K562 (cell line): ENCODE data around the gene MTHFR. TPM values are rescaled to one million over a fixed set of nuclear protein-coding genes. Genes with fewer than 3 reads are reported as not detected.

Experiments
- ATAC-seq: fragments of 200-7000 bp; cut with Tn5 transposase; 3 replicates; pipeline ENCODE4 v1.9.1; 2020; ENCODE audit warnings: moderate library complexity
- BruUV-seq: library from RNA; stranded (reverse); fragments of 400-500 nt; replicated peaks from 2 replicates; lab custom pipeline; 2021; lab: Mats Ljungman, UMichigan
- CTCF ChIA-PET: fragments of 300-600 bp; formaldehyde crosslinking; extraction: SDS; loops from one replicate; lab custom pipeline; 2021; ENCODE audit warnings: low intra/inter-chr PET ratio; lab: Yijun Ruan, JAX
- POLR2A ChIA-PET: fragments of 300-600, 350-650 bp; sonication (Branson Sonifier 250); formaldehyde crosslinking; extraction: SDS; loops from one replicate; lab custom pipeline; 2021; ENCODE audit warnings: antibody characterized with exemption, inconsistent platforms; lab: Yijun Ruan, JAX
- DNase-seq, 4 experiments: peaks; one replicate each; pipeline versions ENCODE4 v3.0.0 to v3.0.0-alpha.2; 2011 to 2018; ENCODE audit warnings: low spot score in 3 of 4, mixed read lengths in 3 of 4; ENCODE audit errors: extremely low read depth in 1 of 4
- FAIRE-seq: peaks from 2 replicates; lab custom pipeline; 2011; peaks lifted over from hg19 to GRCh38; lab: Jason Lieb, UNC
- H2AFZ ChIP-seq: 2 replicates; pipeline ENCODE4 v1.6.0; 2011; ENCODE audit warnings: low read depth, low read length, control low read depth, inconsistent platforms
- H3K27ac ChIP-seq: fragments of 200-600 bp; 3 replicates; pipeline ENCODE4 v1.8.0; 2011; ENCODE audit warnings: low read depth, mild to moderate bottlenecking, control low read depth, inconsistent platforms, low read length, moderate library complexity, mixed read lengths; ENCODE audit errors: extremely low read depth
- H3K27me3 ChIP-seq, 2 experiments: fragments of 300-600 bp in 1 of 2; 2 replicates in 1 of 2; 3 replicates in 1 of 2; pipeline versions ENCODE4 v1.6.0 to v1.8.0; 2011; ENCODE audit warnings: inconsistent platforms in 2 of 2, low read length in 2 of 2, mild to moderate bottlenecking in 1 of 2, mixed read lengths in 1 of 2, moderate library complexity in 1 of 2; ENCODE audit not compliant: control insufficient read depth in 2 of 2, insufficient read depth in 2 of 2
- H3K36me3 ChIP-seq: fragments of 300-600 bp; 3 replicates; pipeline ENCODE4 v1.8.0; 2011; ENCODE audit warnings: mild to moderate bottlenecking, low read length, inconsistent platforms; ENCODE audit not compliant: control insufficient read depth, insufficient read depth
- H3K4me1 ChIP-seq, 2 experiments: fragments of 200-600 bp in 1 of 2; replicated peaks in 1 of 2; 2 replicates in 1 of 2; 3 replicates in 1 of 2; pipeline versions ENCODE4 v1.5.1 to v1.8.0; 2011; ENCODE audit warnings: inconsistent platforms in 2 of 2, low read length in 2 of 2, mild to moderate bottlenecking in 1 of 2, mixed read lengths in 1 of 2, moderate library complexity in 1 of 2; ENCODE audit not compliant: control insufficient read depth in 2 of 2, insufficient read depth in 2 of 2
- H3K4me2 ChIP-seq: 2 replicates; pipeline ENCODE4 v1.6.1; 2011; ENCODE audit warnings: low read length, control low read depth, inconsistent platforms, mixed read lengths; ENCODE audit not compliant: insufficient read depth
- H3K4me3 ChIP-seq: fragments of 200-600 bp; sonication (generic), shearing (Covaris generic); 2 replicates; pipeline ENCODE4 v1.5.1; 2016; ENCODE audit warnings: control low read depth, inconsistent platforms
- H3K79me2 ChIP-seq: fragments of 200-600 bp; 3 replicates; pipeline ENCODE4 v1.8.0; 2011; ENCODE audit warnings: low read length, inconsistent platforms; ENCODE audit not compliant: control insufficient read depth, insufficient read depth
- H3K9ac ChIP-seq, 2 experiments: 2 replicates each; pipeline versions ENCODE4 v1.6.0 to v1.6.1; 2011; ENCODE audit warnings: low read depth in 2 of 2, low read length in 2 of 2, control low read depth in 1 of 2, inconsistent platforms in 1 of 2, mild to moderate bottlenecking in 1 of 2, mixed read lengths in 1 of 2; ENCODE audit not compliant: insufficient read depth in 1 of 2
- H3K9me1 ChIP-seq: one replicate; pipeline ENCODE4 v1.6.0; 2011; ENCODE audit warnings: inconsistent platforms, mild to moderate bottlenecking, low read length, moderate library complexity; ENCODE audit not compliant: control insufficient read depth, insufficient read depth
- H3K9me3 ChIP-seq: replicated peaks from 2 replicates; pipeline ENCODE4 v1.5.1; 2011; ENCODE audit warnings: low read depth, low read length, inconsistent platforms; ENCODE audit not compliant: control insufficient read depth, insufficient read depth
- H4K20me1 ChIP-seq: replicated peaks from 2 replicates; pipeline ENCODE4 v1.6.1; 2011; ENCODE audit warnings: low read length, inconsistent platforms, mixed read lengths; ENCODE audit not compliant: control insufficient read depth, insufficient read depth
- DIDO1 ChIP-seq: fragments of 450-650 bp; IDR thresholded peaks from 2 replicates; pipeline ENCODE4 v1.6.1; 2016; ENCODE audit warnings: low read depth, missing biosample characterization, missing genetic modification characterization
- NFXL1 ChIP-seq: fragments of 450-650 bp; formaldehyde crosslinking; IDR thresholded peaks from 2 replicates; pipeline ENCODE4 v1.4.0; 2021; ENCODE audit warnings: mild to moderate bottlenecking
- POLR2G ChIP-seq: fragments of 200-400 bp; formaldehyde crosslinking; IDR thresholded peaks from 2 replicates; pipeline ENCODE4 v1.6.1; 2017; ENCODE audit warnings: low read depth, mild to moderate bottlenecking, antibody characterized with exemption, low read length, moderate library complexity
- RBFOX2 ChIP-seq: fragments of 200-400 bp; formaldehyde crosslinking; IDR thresholded peaks from 2 replicates; pipeline ENCODE4 v1.6.1; 2017; ENCODE audit warnings: low read depth, mild to moderate bottlenecking, low read length, moderate library complexity
- ZNF175 ChIP-seq: fragments of 200-800 bp; sonication (Bioruptor generic); IDR thresholded peaks from 2 replicates; pipeline ENCODE4 v1.6.1; 2016; ENCODE audit warnings: low read depth, mild to moderate bottlenecking, missing genetic modification characterization, missing compliant biosample characterization
- WGBS: fragments of 100-300 bp; shearing (Covaris generic); methylation state at CpG from one replicate; pipeline ENCODE4 v1.1.6; 2016; ENCODE audit warnings: low coverage, mixed read lengths; ENCODE audit not compliant: insufficient coverage; ENCODE audit errors: missing lambda C conversion rate; 5-methylcytosine and 5-hydroxymethylcytosine counted together
- in situ Hi-C: fragments of 300-500 bp; cut with MboI; formaldehyde crosslinking; loops from 4 replicates; pipeline ENCODE4 v1.15.0; 2018; ENCODE audit warnings: inconsistent platforms, mixed read lengths
- intact Hi-C: fragments of 100-400 bp; cut with micrococcal nuclease; formaldehyde crosslinking; loops from 2 replicates; pipeline ENCODE4 v1.14.2; 2022
- polyA plus RNA-seq, 8 experiments: library from polyadenylated mRNA; depleted of rRNA in 4 of 8; stranded (reverse) in 5 of 8; unstranded in 3 of 8; fragments of >200 nt; fragmentation: Nextera tagmentation in 2 of 8; fragmentation: Illumina TruSeq in 1 of 8; extraction: Ambion mirVana in 2 of 8; extraction: Trizol in 1 of 8; gene quantifications; 2 replicates each; pipeline versions ENCODE4 v1.2.1 to v1.2.3, GENCODE V29; 2011 to 2014; ENCODE audit warnings: inconsistent platforms in 1 of 8, missing spikeins in 1 of 8
- total RNA-seq, 7 experiments: library from RNA; depleted of rRNA in 6 of 7; stranded (reverse); fragments of >200 nt in 6 of 7; fragmentation: Illumina TruSeq in 2 of 7; extraction: Trizol in 2 of 7; gene quantifications; 2 replicates each; pipeline versions ENCODE4 v1.2.1 to v1.2.3, GENCODE V29; 2011 to 2021; ENCODE audit warnings: low replicate concordance in 1 of 7
- TF ChIP-seq, protein P1 (sequence below): sonication (generic); formaldehyde crosslinking; IDR thresholded peaks from 2 replicates; pipeline ENCODE4 v1.8.1; 2022; ENCODE audit warnings: missing genetic modification reagents

The MTHFR gene
- total and polyA plus RNA-seq, 9 of the 15 experiments (the other 6 are each of a cell fraction or from before 2014, with no cell fraction given): 5.0 to 104 (median 62.6) TPM

DNA sequence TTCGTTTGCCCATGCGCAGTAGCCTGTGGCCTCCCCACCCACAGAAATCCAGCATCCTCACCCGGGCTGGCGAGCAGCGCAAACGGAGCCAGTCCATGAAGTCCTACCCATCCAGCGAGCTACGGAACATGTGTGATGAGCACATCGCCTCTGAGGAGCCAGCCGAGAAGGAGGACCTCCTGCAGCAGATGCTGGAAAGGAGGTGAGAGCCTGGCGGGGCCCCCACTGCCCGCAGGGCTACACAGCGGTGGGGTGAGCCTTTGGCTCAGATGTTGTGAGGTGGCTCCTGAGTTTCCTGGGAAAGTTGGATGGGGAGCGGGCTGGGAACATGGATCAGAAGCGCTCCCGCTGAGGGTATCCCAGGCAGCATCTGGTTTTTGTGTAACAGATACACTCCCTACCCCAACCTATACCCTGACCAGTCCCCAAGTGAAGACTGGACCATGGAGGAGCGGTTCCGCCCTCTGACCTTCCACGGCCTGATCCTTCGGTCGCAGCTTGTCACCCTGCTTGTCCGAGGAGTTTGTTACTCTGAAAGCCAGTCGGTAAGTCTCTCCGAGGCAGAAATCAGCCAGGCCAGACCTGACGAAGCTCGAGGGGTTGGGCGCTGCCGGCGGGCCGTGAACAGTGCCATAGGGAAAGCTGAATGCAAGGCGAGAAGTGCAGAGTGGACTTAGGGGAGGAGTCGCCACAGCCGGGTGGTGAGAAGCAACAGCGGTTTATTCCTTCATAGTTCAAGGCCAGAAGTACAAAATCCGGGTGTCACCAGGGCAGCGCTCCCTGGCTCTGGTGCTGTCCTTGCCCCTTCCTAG, 31.4 kb upstream of the MTHFR start:
- Histone ChIP-seq H3K79me2 (no peaks in the 10 kb centered on the region), H3K4me2 (no peak overlapping the region), H4K20me1 (no peaks in the 10 kb centered on the region), H3K4me3 (no peak overlapping the region), H3K36me3 (peaks cover 97% of the 10 kb centered on the region), H3K9ac (peak overlapping the region in 1 of 2 experiments; percentile 18; a peak in 1 of 4 replicates), H2AFZ (no peak overlapping the region), H3K4me1 (peaks cover 22 to 35% of the 10 kb centered on the region in 2 experiments)
- in situ Hi-C loops: no loop called here
- no peak for ATAC-seq
- WGBS: 88% methylated on average over 34 of the region's 36 CpGs
- FAIRE-seq: no peak
- intact Hi-C loops: no loop called here
- no peak for TF ChIP-seq DIDO1
- TF ChIP-seq POLR2G: 0 out of 2 replicates have a peak, but pooled peaks have one; percentile 31
- no peak for TF ChIP-seq ZNF175 (CRISPR knock-in tag)
- TF ChIP-seq, protein P1, sequence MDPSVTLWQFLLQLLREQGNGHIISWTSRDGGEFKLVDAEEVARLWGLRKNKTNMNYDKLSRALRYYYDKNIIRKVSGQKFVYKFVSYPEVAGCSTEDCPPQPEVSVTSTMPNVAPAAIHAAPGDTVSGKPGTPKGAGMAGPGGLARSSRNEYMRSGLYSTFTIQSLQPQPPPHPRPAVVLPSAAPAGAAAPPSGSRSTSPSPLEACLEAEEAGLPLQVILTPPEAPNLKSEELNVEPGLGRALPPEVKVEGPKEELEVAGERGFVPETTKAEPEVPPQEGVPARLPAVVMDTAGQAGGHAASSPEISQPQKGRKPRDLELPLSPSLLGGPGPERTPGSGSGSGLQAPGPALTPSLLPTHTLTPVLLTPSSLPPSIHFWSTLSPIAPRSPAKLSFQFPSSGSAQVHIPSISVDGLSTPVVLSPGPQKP (CRISPR knock-in tag): no peak
- no peak for TF ChIP-seq NFXL1 (CRISPR knock-in tag)
- TF ChIP-seq RBFOX2: 0 out of 2 replicates have a peak, but pooled peaks have one; percentile 15
- TF ChIP-seq, all 486 proteins: peak for 2
- no peak for DNase-seq
- H3K27ac ChIP-seq: no peak overlapping the region
- ChIA-PET POLR2A (interaction anchor here (0.7 to 14.0 kb wide), 6 partner anchors 9 to 72 kb away, joined by 3 to 304 read pairs (median 4); no protein-coding TSS in a partner anchor), CTCF (interaction anchor here (4.7 kb wide), 1 partner anchor 57 kb away, joined by 93 read pairs; no protein-coding TSS in a partner anchor)
- H3K9me3 ChIP-seq: no peaks in the 10 kb centered on the region
- no peaks in the 10 kb centered on the region for H3K27me3 ChIP-seq
- BruUV-seq: no TSS peak
- H3K9me1 ChIP-seq: no peaks in the 10 kb centered on the region
